HEK293 (cell line): ENCODE results near the gene DOK6.

ENCODE experiments used
- CTCF ChIA-PET: fragments of 350-600 bp; formaldehyde crosslinking; extraction: SDS; loops from one replicate; lab custom pipeline; 2021; ENCODE audit warnings: antibody characterized with exemption; lab: Yijun Ruan, JAX
- POLR2A ChIA-PET: fragments of 300-600 bp; formaldehyde crosslinking; extraction: SDS; loops from one replicate; lab custom pipeline; 2020; ENCODE audit warnings: antibody characterized with exemption, inconsistent platforms; lab: Yijun Ruan, JAX
- H3K27ac ChIP-seq: fragments of 200-500 bp; sonication (Bioruptor generic); 2 replicates; pipeline ENCODE4 v1.5.1; 2014; ENCODE audit warnings: low read depth, low read length, control low read depth, inconsistent platforms; ENCODE audit errors: extremely low read depth
- H3K36me3 ChIP-seq, 2 experiments: fragments of 200-500 bp in 1 of 2; sonication (Bioruptor generic) in 1 of 2; 1 replicate in 1 of 2; 2 replicates in 1 of 2; pipeline ENCODE4 v1.5.1; 2014 to 2017; ENCODE audit warnings: inconsistent platforms in 2 of 2, low read length in 2 of 2; ENCODE audit not compliant: control insufficient read depth in 2 of 2, insufficient read depth in 1 of 2
- H3K4me1 ChIP-seq: fragments of 200-500 bp; sonication (Bioruptor generic); 2 replicates; pipeline ENCODE4 v1.5.1; 2014; ENCODE audit warnings: mild to moderate bottlenecking, low read length, inconsistent platforms; ENCODE audit not compliant: control insufficient read depth, insufficient read depth
- H3K4me3 ChIP-seq: 2 replicates; pipeline ENCODE4 v1.5.1; 2011; ENCODE audit warnings: low read depth, mild to moderate bottlenecking, control low read depth, low read length, moderate library complexity
- H3K9me3 ChIP-seq: fragments of 200-500 bp; sonication (Bioruptor generic); 2 replicates; pipeline ENCODE4 v1.5.1; 2014; ENCODE audit warnings: low read depth, low read length, inconsistent platforms; ENCODE audit not compliant: control insufficient read depth, insufficient read depth
- KLF7 ChIP-seq: fragments of 450-650 bp; formaldehyde crosslinking; IDR thresholded peaks from 2 replicates; pipeline ENCODE4 v1.5.1; 2016; ENCODE audit warnings: missing biosample characterization, missing genetic modification characterization, borderline replicate concordance
- PRDM10 ChIP-seq: fragments of 450-650 bp; formaldehyde crosslinking; IDR thresholded peaks from 2 replicates; pipeline ENCODE4 v1.5.1; 2016; ENCODE audit warnings: missing biosample characterization, missing genetic modification characterization
- REPIN1 ChIP-seq: fragments of 450-650 bp; formaldehyde crosslinking; IDR thresholded peaks from 2 replicates; pipeline ENCODE4 v1.5.1; 2017; ENCODE audit warnings: missing biosample characterization, missing genetic modification characterization, low read depth
- ZBTB11 ChIP-seq: fragments of 450-650 bp; formaldehyde crosslinking; conservative IDR thresholded peaks from 2 replicates; pipeline ENCODE4 v1.5.1; 2016; ENCODE audit warnings: low read depth, missing biosample characterization, missing genetic modification characterization
- ZBTB21 ChIP-seq: fragments of 450-650 bp; formaldehyde crosslinking; IDR thresholded peaks from 2 replicates; pipeline ENCODE4 v1.5.1; 2017; ENCODE audit warnings: missing biosample characterization, missing genetic modification characterization
- ZIC2 ChIP-seq: fragments of 450-650 bp; formaldehyde crosslinking; IDR thresholded peaks from 2 replicates; pipeline ENCODE4 v1.5.1; 2016; ENCODE audit warnings: missing biosample characterization, missing genetic modification characterization
- ZNF114 ChIP-seq: fragments of 450-650 bp; formaldehyde crosslinking; IDR thresholded peaks from 2 replicates; pipeline ENCODE4 v1.5.0; 2017; ENCODE audit warnings: missing biosample characterization, missing genetic modification characterization
- ZNF174 ChIP-seq: fragments of 450-650 bp; formaldehyde crosslinking; IDR thresholded peaks from 2 replicates; pipeline ENCODE4 v1.5.0; 2017; ENCODE audit warnings: missing biosample characterization, mild to moderate bottlenecking, missing genetic modification characterization
- ZNF2 ChIP-seq: fragments of 450-650 bp; formaldehyde crosslinking; IDR thresholded peaks from 2 replicates; pipeline ENCODE4 v1.5.1; 2016; ENCODE audit warnings: missing biosample characterization, missing genetic modification characterization
- ZNF292 ChIP-seq: fragments of 450-650 bp; formaldehyde crosslinking; IDR thresholded peaks from 2 replicates; pipeline ENCODE4 v1.5.1; 2016; ENCODE audit warnings: low read depth, missing biosample characterization, missing genetic modification characterization, borderline replicate concordance
- ZNF362 ChIP-seq: fragments of 450-650 bp; formaldehyde crosslinking; IDR thresholded peaks from 2 replicates; pipeline ENCODE4 v1.5.1; 2016; ENCODE audit warnings: missing biosample characterization, missing genetic modification characterization
- ZNF48 ChIP-seq: fragments of 450-650 bp; formaldehyde crosslinking; IDR thresholded peaks from 2 replicates; pipeline ENCODE4 v1.5.1; 2016; ENCODE audit warnings: missing biosample characterization, missing genetic modification characterization
- ZNF488 ChIP-seq: fragments of 450-650 bp; formaldehyde crosslinking; IDR thresholded peaks from 2 replicates; pipeline ENCODE4 v1.5.1; 2016; ENCODE audit warnings: missing biosample characterization, missing genetic modification characterization
- ZNF510 ChIP-seq: fragments of 450-650 bp; formaldehyde crosslinking; IDR thresholded peaks from 2 replicates; pipeline ENCODE4 v1.5.1; 2018; ENCODE audit warnings: mild to moderate bottlenecking, missing genetic modification characterization, missing biosample characterization; ENCODE audit not compliant: insufficient replicate concordance
- ZNF549 ChIP-seq: fragments of 450-650 bp; IDR thresholded peaks from 2 replicates; pipeline ENCODE4 v1.5.1; 2018; ENCODE audit warnings: missing biosample characterization, missing genetic modification characterization, mild to moderate bottlenecking, inconsistent platforms, moderate library complexity
- ZNF580 ChIP-seq: fragments of 450-650 bp; formaldehyde crosslinking; IDR thresholded peaks from 2 replicates; pipeline ENCODE4 v1.5.1; 2016; ENCODE audit warnings: missing biosample characterization, missing genetic modification characterization
- ZNF585B ChIP-seq: fragments of 450-650 bp; formaldehyde crosslinking; IDR thresholded peaks from 2 replicates; pipeline ENCODE4 v1.5.1; 2016; ENCODE audit warnings: missing biosample characterization, missing genetic modification characterization
- ZNF623 ChIP-seq: fragments of 450-650 bp; formaldehyde crosslinking; IDR thresholded peaks from 2 replicates; pipeline ENCODE4 v1.5.1; 2016; ENCODE audit warnings: missing biosample characterization, missing genetic modification characterization
- ZNF664 ChIP-seq: fragments of 450-650 bp; formaldehyde crosslinking; IDR thresholded peaks from 2 replicates; pipeline ENCODE4 v1.5.1; 2016; ENCODE audit warnings: missing biosample characterization, missing genetic modification characterization
- ZNF692 ChIP-seq: fragments of 450-650 bp; formaldehyde crosslinking; IDR thresholded peaks from 2 replicates; pipeline ENCODE4 v1.5.1; 2016; ENCODE audit warnings: missing biosample characterization, missing genetic modification characterization

Gene DOK6

GRCh38 chr18:69612242-69612641, 211.6 kb downstream of the DOK6 start:
- CTCF ChIA-PET, result no interaction called here

GRCh38 chr18:69616114-69616513, 215.4 kb downstream of the DOK6 start:
- no peak for TF ChIP-seq ZBTB11 (tag by site-specific recombination)
- no peak for TF ChIP-seq ZIC2 (tag by site-specific recombination)
- no peak for TF ChIP-seq ZNF580 (tag by site-specific recombination)
- no peak for TF ChIP-seq ZNF292 (tag by site-specific recombination)
- TF ChIP-seq REPIN1, result no peak
- TF ChIP-seq ZBTB21, result no peak
- no peak for TF ChIP-seq ZNF585B (tag by site-specific recombination)
- TF ChIP-seq ZNF549 (tag by site-specific recombination), result no peak
- no peak for TF ChIP-seq KLF7
- TF ChIP-seq ZNF174 (tag by site-specific recombination), result no peak
- no peak for TF ChIP-seq ZNF2 (tag by site-specific recombination)
- TF ChIP-seq ZNF114, result no peak
- no peak for TF ChIP-seq ZNF488
- no peak for TF ChIP-seq ZNF48 (tag by site-specific recombination)
- TF ChIP-seq PRDM10 (tag by site-specific recombination), result no peak
- ChIA-PET CTCF (no interaction called here), POLR2A (no interaction called here)
- Histone ChIP-seq H3K9me3 (no peaks in the 10 kb centered on the region), H3K4me3 (no peak overlapping the region), H3K27ac (no peak overlapping the region), H3K36me3 (no peaks in the 10 kb centered on the region), H3K4me1 (no peaks in the 10 kb centered on the region)

More at GRCh38 chr18:69612242-69612641, 211.6 kb downstream of the DOK6 start:
- no peaks in the 10 kb centered on the region for H3K9me3 ChIP-seq
- POLR2A ChIA-PET, result no interaction called here
- no peak overlapping the region for H3K4me3 ChIP-seq
- no peaks in the 10 kb centered on the region for H3K36me3 ChIP-seq
- H3K4me1 ChIP-seq, result no peaks in the 10 kb centered on the region
- TF ChIP-seq ZNF362 (tag by site-specific recombination) (no peak), ZNF664 (tag by site-specific recombination) (no peak), ZNF623 (tag by site-specific recombination) (no peak), ZNF692 (tag by site-specific recombination) (no peak), ZNF510 (tag by site-specific recombination) (no peak)
- H3K27ac ChIP-seq, result no peak overlapping the region
